Measurements from ENCODE around the gene NAPA. TPM values are rescaled to one million over a fixed set of nuclear protein-coding genes. Genes with fewer than 3 reads are reported as not detected.

The NAPA gene
- polyA plus RNA-seq, 3 donors, result 152 to 174 (median 169) TPM

- DNase-seq, result no peak
Measured at GRCh38 chr19:47531640-47532387, 17.0 kb upstream of the NAPA start.

DNA sequence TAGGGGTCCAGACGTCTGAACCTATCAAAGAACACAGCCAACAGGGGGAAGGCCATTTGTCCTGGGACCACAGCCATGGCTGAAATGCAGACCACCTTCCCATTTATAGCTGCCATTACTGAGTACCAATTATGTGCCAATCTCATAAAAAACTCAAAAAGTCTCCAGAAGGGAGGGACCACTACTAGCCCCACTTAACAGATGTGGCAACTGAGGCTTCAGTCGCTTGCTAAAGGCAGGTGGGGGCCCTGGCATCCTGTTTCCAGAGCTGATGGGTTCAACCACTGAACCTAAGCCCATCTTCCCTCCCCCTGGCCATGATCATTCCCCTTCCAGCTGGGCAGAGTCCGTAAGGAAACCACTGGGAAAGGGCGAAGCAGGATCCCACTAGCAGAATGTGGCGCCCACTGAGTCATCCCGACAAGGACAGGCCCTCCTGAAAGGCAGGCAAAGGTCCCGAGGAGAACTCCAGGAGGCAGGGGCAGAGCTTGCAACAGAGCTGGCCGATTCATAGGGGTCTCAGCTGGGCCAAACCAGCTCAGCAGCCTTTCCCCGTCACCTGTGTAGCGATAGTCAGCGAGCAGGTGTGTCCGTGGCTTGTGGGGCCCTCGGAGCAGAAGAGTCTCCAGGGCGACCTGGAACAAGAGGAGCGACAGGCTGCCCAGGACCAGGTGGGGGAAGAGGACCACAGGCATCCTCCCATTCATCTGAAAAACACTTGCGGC lies 14.3 kb upstream of the NAPA start:
- no peak for DNase-seq

GRCh38 chr19:47526798-47527197 lies 11.9 kb upstream of the NAPA start:
- DNase-seq, result no peak

- peak; percentile 30 for DNase-seq
Measured at GRCh38 chr19:47523473-47523872, 8.6 kb upstream of the NAPA start.

DNA sequence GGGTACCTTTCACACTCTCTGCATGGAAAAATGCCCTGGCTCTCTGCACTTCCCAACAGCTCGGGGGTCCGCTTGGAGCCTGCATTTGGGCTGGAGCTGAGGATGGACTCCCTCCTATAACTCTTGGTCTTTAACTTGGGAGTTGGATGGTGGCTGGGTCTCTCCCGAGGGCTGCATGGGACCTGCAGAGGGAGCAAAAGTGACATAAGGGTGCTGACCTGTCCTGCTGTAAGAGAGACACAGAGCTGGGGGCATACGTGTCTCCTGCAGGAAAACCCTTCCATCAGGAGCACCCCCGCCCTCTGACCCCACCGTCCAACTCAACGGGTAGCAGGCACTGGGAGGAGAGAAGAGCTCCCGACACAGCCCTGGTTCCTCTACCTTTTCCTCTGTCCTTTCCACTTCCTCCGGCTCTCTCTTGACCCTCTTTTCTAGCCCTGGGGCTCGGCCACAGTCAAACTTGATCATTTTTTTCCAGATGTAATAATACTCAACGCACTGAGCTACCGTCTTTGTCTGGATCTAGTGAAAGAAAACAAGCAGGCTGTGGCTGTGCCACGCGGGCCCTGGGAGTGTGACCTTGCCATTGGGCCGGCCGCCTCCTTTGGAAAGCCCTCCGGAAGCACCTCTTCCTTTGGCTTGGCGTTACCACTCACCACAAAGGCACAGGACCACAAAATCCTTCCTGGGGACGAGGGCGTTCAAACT lies 6.8 kb upstream of the NAPA start:
- DNase-seq, result no peak

DNA sequence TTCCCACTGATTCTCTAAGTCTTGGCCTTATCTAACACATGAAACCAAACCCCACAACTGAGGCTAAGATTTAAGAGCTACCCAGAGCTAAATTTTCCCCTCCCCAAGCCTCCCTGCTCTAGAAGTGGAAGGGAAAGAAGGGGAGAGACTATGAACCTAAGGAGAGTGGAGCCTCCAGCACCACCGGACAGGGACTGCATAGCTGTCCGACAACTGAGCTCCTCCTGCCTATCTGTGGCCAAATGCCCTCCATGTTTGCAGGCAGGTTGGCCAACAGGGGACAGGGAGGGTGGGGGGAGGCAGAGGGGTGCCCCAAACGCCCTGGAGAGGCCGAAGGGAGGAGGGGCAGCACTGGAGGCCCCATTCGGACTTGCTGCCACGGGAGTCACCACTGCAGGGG lies 6.0 kb upstream of the NAPA start:
- no peak for DNase-seq

DNA sequence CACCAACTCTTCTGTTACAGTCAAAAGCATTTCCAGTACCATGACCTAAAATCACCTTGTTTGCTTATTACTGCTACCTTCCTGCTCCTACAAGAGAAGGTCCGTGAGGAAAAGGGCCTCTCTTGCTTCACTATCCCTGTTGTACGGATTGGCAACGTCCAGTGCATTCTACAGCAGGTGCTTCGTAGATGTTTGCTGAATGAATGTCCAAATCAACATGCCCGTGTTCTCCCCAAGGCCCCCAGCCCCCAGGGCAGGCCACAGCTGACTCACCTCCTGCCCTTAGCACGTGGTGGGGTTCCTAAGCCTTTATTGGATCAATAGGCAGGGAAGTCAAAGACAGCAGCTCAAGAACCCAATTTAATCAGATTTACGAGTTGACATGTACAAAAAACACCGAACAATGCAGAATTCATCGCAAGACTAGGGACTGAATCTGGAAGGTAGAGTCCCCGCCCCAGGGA lies 5.5 kb upstream of the NAPA start:
- DNase-seq, result no peak

DNA sequence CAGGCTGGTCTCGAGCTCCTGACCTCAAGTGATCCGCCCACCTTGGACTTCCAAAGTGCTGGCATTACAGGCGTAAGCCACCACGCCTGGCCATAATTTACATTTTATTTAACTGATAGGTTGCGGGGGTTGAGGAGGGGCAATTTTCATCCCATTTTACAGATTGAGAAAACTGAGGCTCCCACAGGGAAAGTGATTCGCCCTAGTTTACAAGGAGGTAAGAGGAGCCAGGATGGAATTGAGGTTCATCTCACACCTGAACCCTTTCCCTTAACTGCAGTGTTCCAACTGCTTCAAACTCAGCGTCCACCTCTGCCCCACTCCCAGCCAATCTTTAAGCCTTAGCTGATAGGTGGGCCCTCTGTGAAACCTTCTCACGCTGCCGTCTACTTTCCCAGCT lies 4.0 kb upstream of the NAPA start:
- no peak for DNase-seq

GRCh38 chr19:47518139-47518538 lies 3.3 kb upstream of the NAPA start:
- no peak for DNase-seq

DNA sequence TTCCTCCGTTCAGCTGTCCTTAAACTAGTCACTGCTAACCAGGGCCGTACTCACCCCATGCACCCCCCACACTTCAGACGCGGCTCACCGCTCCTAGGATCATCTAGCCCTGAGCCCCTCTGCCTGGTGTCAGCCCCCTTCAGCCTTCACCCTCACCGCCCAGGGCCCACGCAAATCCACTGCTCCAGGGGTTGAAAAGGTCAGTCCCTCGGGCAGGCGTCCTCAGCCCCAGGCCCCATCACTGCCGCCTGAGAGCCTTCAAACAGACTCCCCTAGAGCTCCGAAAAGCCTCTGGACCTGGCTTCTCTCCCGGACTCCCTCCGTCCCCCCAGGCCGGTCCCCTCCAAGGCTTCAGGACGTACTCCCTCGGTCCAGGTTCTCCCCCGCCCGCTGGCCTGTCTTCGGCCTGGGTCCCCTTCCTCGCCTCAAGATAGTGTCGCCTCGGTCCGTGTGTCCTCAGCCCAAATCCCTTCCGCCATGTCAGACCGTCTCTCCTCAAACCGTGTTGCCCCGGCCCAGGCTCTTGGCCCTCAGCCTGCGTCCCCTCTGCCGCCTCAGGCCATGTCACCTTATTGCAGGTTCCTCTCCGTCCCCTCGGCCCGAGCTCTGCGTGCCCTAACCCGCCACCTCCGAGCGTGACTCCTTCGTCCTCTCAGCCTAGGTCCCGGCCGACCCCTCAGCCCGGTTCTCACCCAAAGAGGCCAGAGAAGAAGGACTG lies 553 bp downstream of the NAPA start:
- no peak for DNase-seq

DNA sequence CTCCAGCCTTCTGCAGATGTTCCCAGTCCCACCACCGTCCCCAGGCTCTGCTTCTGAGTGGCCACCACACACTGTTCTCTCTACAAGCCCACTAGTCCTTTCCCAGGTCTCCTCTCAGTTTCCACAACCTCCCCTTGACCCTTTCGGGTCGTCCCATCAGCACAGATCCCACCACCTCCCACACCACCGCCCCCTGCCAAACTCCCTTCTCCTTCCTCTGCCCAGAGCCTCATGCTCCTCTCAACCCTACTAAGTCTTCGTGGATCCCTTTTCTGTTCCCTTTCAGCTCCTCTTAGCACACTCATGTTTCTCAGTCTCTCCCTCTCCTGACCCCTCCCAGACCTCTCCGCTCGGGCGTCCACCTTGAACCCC lies 1.9 kb downstream of the NAPA start:
- DNase-seq, result no peak

DNA sequence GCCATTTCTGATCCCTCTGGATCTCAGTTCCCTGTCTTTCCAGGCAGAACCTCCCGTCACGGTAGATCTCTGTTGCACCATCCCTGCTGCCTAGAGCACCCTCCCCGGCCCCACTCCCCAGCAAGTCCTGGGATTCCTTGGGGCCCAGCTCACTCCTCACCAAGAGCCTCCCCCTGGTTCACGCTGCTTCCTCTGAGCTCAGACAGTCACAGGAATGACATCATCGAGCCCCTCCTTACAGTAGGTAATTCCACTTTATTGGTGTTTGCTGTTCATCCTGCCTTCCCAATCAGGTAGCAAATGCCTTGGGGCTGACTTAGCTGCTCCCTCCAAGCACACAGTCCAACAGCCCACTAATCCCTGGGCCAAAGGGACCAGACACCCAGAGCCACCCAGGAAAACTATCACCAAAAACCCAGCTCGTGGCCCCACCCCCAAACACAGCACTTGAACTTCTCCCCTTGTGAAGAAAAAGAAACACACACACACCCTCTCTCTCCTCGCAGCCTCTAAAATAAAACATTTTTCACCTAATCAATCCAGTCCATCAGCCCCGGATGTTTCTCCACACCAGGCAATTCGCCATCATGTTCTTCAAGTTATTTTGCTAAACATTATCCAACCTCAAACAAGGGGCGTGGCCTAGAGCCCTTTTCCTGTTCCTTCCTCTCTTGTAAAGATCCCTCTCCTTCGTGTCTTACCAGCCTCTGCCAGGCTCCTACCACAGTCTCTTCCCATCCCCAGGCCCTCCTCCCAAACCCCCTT lies 2.5 kb downstream of the NAPA start:
- DNase-seq, result peak; percentile 28

DNA sequence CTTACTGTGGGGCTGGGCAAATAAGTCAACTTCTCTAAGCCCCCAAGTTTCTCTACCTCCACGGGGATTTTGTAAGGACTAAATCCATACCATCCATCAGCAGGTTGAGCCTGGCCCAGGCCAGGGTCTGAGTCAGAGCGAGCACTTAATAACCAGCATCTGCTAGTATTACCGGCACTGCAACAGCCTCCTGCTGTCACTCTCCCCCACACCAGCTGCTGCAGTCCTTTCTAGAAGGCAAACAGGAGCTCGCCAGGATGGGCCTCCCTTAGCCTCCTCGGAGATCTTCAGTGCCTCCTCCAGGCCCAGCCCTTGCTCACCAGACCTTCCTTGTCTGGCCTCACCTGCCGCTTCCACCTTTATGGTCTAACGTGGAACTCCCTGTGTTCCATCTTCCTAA lies 3.2 kb downstream of the NAPA start:
- no peak for DNase-seq

DNA sequence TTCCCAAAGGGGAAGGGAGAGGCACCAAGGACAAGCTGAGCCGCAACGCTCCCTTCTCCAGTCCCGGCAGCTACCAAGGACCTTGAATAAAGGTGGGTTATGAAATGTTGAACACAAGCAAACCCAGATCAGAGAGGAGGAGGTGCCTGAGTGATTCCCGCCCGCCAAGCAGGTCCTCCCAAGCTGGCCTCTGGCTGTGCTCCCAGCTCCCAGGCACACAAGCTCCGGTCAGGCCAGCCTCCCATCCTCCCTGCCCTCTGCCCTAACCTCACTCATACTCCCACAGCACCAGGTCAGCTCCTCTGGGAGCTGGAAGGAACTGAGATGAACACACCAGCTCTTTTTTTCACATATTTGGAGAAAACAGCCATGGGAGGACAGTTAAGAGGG lies 3.7 kb downstream of the NAPA start:
- no peak for DNase-seq

DNA sequence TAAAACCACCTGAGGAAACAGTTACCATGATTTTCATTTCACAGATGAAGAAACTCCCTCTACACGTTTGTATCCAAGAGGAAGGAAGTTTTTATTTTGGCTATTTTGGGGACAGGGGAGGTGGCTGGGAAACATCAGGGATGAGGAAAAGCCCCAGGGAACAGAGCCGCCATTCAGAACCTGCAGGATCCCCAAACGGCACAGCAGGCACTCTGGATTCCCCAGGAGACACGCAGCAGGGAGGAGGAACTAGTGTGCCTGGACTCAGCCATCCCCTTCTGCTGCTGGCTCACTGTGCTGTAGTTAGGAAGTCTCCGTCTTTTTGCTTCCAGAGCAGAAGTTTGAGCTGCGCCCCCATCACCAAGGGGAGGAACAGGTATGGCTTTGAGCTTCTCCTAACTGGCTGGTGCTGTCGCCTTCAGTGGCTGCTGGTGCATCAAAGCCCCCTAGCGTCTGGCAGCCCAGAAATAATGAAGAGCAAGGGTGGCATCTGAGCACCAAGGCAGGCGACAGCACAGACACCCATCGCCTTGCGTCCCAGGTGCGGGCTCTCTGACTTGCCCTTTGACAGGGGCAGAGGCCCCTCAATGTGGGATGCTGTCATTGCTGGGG lies 4.2 kb downstream of the NAPA start:
- DNase-seq, result no peak

DNA sequence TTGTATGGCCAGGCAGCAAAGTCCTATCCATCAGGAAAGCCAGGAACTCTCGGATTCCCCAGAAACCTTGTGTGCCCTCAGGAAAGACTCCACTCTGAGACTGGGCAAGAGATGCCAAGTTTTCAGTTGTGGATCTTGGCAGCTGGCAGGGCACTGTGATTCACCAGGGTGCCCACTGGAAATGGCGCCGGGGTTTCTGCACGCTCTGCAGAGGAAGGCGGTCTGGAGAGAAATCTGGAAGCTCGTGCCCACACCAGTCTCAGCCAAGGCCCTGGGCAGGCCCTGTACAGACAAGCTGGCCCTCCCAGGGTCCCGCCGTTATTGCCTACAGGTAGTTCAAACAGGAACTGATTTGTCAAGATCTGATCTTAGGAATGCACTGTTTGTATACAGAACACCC lies 4.9 kb downstream of the NAPA start:
- no peak for DNase-seq

GRCh38 chr19:47509170-47509847 lies 5.6 kb downstream of the NAPA start:
- no peak for DNase-seq

GRCh38 chr19:47508721-47509120 lies 6.1 kb downstream of the NAPA start:
- DNase-seq, result no peak

DNA sequence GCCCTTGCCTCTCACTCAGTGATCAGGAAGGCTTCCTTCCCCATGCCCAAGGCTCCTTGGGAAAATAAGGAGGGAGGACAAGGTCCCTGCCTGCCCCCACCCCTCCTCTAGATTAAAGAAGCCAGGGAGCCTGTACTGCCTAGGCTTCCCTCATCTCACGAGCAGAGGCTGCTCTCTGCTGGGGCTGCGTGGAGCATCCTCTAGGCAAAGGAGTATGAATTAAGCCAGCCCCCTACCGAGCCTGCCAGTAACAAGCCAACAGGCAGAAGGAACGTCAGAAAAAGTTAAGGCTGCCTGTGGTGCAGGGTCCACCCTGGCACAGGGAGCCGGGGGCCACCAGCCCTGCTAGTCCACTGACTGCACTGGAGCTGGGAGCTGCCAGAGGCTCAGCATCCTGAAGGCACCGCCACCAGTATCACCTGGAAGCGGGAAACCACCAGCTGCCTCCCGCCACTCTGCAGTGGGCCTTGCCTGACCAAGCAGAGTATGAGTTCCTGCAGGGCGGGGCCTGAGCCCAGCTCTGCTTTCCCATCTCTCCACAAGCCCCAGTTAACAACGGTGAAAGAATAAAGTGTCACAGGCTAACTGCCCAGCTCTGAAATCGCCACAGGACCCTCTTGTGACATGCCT lies 6.8 kb downstream of the NAPA start:
- DNase-seq, result no peak

DNA sequence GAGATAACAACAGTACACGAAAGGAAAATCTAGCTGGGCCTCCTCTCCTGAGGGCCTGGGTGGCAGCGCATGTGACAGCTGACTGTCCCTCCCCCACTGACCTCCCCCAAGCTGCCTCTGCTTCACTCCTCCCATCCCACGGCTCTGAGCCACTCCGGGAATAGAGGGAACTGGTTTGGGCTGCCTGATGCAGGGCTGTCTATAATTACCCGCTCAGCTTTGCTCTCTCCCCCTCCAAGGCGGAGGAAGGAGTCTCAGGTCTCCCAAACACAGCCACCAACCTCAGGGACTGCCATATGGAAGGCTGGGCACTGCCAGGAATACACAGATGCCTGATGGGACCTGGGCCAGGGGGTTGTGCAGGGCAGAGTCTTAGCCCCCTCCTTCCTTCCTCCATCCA lies 7.9 kb downstream of the NAPA start:
- DNase-seq, result peak; percentile 34
